Tibial artery (tissue), 4 donors: ENCODE measurements around the gene SLC25A25.

Experiments
- DNase-seq, 2 donors: peaks; one replicate each; pipeline ENCODE4 v3.0.0-alpha.2; 2019
- H3K27ac ChIP-seq, 2 donors: fragments of 200-600 bp; sonication (generic) in 1 of 2; 1 replicate in 1 of 2; 2 replicates in 1 of 2; pipeline ENCODE4 v1.5.1; 2018 to 2019; ENCODE audit warnings: mild to moderate bottlenecking in 1 of 2
- H3K27me3 ChIP-seq, 2 donors: fragments of 200-600 bp; sonication (generic) in 1 of 2; one replicate each; pipeline versions ENCODE4 v1.5.1 to v1.6.0; 2016 to 2019
- H3K36me3 ChIP-seq, 3 donors: fragments of 200-600 bp; sonication (generic) in 2 of 3; one replicate each; pipeline ENCODE4 v1.5.1; 2016 to 2019; ENCODE audit warnings: mild to moderate bottlenecking in 2 of 3
- H3K4me1 ChIP-seq, 4 donors: fragments of 200-600 bp; sonication (generic) in 2 of 4; 1 replicate in 3 of 4; 2 replicates in 1 of 4; pipeline ENCODE4 v1.5.1; 2016 to 2019
- H3K4me3 ChIP-seq, 2 donors: fragments of 200-600 bp; sonication (generic) in 1 of 2; 1 replicate in 1 of 2; 2 replicates in 1 of 2; pipeline ENCODE4 v1.5.1; 2018 to 2019; ENCODE audit warnings: mild to moderate bottlenecking in 2 of 2
- H3K9me3 ChIP-seq, 3 donors: fragments of 200-600 bp; sonication (generic) in 1 of 3; one replicate each; pipeline ENCODE4 v1.5.1; 2016 to 2019
- intact Hi-C: fragments of 100-400 bp; cut with DNase I; formaldehyde crosslinking; loops from one replicate; pipeline ENCODE4 v1.15.0; 2023; ENCODE audit warnings: low total_unique reads
- TF ChIP-seq, protein P1 (sequence below), 2 experiments: fragments of 200-600 bp in 1 of 2; fragments of 450-650 bp in 1 of 2; IDR thresholded peaks; one replicate each; pipeline ENCODE4 v1.5.1; 2017 to 2019; ENCODE audit warnings: antibody characterized with exemption in 2 of 2, mild to moderate bottlenecking in 1 of 2, moderate library complexity in 1 of 2

Gene SLC25A25

DNA sequence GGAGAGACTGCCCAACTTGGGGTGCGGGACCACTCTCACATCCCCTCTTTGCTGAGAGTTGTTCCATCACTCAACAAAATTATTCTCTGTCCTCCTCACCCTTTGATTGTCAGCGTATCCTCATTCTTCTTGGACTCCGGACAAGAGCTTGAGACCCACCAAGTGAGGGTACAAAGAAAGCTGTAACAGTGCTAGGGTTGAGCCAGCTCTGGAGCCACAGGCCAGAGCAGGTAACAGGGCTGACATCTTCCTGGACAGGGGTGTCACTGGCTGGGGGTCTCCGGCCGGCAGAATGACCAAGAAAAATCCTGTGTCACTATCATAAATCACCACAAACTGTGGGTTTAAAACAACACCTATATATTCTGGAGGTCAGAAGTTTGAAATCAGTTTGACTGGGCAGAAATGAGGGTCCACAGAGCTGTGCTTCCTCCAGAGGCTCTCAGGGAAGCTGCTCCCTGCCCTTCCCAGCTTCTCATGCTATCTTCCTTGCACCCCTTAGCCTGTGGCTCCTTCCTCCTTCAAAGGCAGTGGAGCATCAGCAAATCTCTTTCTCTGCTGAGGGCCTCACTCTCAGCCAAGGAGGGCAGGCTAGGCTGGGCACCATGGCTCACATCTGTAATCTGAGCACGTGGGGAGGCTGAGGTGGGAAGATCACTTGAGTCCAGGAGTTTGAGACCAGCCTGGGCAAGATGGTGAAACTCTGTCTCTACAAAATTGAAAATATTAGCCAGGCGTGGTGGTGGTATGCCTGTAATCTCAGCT lies 87.9 kb downstream of the SLC25A25 start:
- Histone ChIP-seq H3K4me3 (no peak overlapping the region), H3K9me3 (no peaks in the 10 kb centered on the region), H3K27ac (no peak overlapping the region), H3K36me3 (no peaks in the 10 kb centered on the region), H3K4me1 (peaks cover 0 to 12% (median 7%) of the 10 kb centered on the region in 4 donors), H3K27me3 (no peaks in the 10 kb centered on the region)
- TF ChIP-seq, protein P1, sequence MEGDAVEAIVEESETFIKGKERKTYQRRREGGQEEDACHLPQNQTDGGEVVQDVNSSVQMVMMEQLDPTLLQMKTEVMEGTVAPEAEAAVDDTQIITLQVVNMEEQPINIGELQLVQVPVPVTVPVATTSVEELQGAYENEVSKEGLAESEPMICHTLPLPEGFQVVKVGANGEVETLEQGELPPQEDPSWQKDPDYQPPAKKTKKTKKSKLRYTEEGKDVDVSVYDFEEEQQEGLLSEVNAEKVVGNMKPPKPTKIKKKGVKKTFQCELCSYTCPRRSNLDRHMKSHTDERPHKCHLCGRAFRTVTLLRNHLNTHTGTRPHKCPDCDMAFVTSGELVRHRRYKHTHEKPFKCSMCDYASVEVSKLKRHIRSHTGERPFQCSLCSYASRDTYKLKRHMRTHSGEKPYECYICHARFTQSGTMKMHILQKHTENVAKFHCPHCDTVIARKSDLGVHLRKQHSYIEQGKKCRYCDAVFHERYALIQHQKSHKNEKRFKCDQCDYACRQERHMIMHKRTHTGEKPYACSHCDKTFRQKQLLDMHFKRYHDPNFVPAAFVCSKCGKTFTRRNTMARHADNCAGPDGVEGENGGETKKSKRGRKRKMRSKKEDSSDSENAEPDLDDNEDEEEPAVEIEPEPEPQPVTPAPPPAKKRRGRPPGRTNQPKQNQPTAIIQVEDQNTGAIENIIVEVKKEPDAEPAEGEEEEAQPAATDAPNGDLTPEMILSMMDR (IDR thresholded peaks at IDR 0.05), result no peak
- no peak for DNase-seq
- intact Hi-C loops, result no loop called here
